PFSK-1 (cell line): ENCODE results near the gene CYB5B.

Source experiments
- FOXP2 ChIP-seq: optimal IDR thresholded peaks from 2 replicates; pipeline ENCODE3; 2011; ENCODE audit warnings: borderline replicate concordance, control low read depth, inconsistent platforms; ENCODE audit not compliant: insufficient read depth; ENCODE audit errors: extremely low read length, extremely low read depth
- POLR2AphosphoS5 ChIP-seq: IDR thresholded peaks from 2 replicates; pipeline ENCODE4 v1.6.1; 2012; ENCODE audit warnings: low read depth, mild to moderate bottlenecking, control low read depth, low read length, moderate library complexity
- SIN3A ChIP-seq: IDR thresholded peaks from 2 replicates; pipeline ENCODE4 v1.6.1; 2012; ENCODE audit warnings: mild to moderate bottlenecking, low read length, moderate library complexity, borderline replicate concordance; ENCODE audit not compliant: insufficient read depth
- TAF1 ChIP-seq: IDR thresholded peaks from 2 replicates; pipeline ENCODE4 v1.6.1; 2012; ENCODE audit warnings: low read length, control low read depth, borderline replicate concordance; ENCODE audit not compliant: insufficient read depth
- TF ChIP-seq, protein P1 (sequence below), 2 experiments: IDR thresholded peaks; 2 replicates each; pipeline versions ENCODE4 v1.6.1 to v1.8.0; 2011 to 2012; ENCODE audit warnings: low read depth in 2 of 2, low read length in 2 of 2, control low read depth in 1 of 2, inconsistent platforms in 1 of 2, mild to moderate bottlenecking in 1 of 2, moderate library complexity in 1 of 2; ENCODE audit not compliant: insufficient read depth in 1 of 2

Gene CYB5B

DNA sequence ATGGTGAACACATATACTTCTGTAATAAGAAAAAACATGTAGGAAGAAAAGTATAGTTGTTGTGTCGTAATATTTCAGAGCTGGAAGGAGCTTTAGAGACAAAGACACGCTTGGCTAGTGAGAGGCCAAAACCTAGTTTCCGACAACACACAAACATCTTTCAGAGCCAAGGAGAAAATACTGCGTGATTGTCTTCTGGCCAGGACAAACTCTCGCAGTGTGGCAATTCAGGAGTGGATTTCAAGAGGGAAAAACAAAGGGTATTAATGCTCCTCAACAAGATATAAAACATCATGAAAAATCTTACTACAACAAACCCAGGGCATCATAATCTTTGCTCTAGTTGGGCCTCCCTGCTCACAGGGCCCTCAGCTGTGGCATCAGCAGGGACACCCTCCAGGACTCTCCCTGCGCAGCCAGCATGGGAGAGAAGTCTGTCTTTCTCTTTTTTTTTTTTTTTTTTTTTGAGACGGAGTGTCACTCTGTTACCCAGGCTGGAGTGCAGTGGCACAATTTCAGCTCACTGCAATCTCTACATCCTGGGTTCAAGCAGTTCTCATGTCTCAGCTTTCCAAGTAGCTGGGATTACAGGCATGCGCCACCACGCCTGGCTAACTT lies 66.4 kb downstream of the CYB5B start:
- TF ChIP-seq POLR2AphosphoS5 (no peak), TAF1 (no peak), FOXP2 (no peak), SIN3A (no peak)
- TF ChIP-seq, protein P1, sequence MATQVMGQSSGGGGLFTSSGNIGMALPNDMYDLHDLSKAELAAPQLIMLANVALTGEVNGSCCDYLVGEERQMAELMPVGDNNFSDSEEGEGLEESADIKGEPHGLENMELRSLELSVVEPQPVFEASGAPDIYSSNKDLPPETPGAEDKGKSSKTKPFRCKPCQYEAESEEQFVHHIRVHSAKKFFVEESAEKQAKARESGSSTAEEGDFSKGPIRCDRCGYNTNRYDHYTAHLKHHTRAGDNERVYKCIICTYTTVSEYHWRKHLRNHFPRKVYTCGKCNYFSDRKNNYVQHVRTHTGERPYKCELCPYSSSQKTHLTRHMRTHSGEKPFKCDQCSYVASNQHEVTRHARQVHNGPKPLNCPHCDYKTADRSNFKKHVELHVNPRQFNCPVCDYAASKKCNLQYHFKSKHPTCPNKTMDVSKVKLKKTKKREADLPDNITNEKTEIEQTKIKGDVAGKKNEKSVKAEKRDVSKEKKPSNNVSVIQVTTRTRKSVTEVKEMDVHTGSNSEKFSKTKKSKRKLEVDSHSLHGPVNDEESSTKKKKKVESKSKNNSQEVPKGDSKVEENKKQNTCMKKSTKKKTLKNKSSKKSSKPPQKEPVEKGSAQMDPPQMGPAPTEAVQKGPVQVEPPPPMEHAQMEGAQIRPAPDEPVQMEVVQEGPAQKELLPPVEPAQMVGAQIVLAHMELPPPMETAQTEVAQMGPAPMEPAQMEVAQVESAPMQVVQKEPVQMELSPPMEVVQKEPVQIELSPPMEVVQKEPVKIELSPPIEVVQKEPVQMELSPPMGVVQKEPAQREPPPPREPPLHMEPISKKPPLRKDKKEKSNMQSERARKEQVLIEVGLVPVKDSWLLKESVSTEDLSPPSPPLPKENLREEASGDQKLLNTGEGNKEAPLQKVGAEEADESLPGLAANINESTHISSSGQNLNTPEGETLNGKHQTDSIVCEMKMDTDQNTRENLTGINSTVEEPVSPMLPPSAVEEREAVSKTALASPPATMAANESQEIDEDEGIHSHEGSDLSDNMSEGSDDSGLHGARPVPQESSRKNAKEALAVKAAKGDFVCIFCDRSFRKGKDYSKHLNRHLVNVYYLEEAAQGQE (IDR thresholded peaks at IDR 0.05; ENCODE audit: insufficient read depth in 1 of 2, low read depth in 2 of 2, low read length in 2 of 2): no peak

DNA sequence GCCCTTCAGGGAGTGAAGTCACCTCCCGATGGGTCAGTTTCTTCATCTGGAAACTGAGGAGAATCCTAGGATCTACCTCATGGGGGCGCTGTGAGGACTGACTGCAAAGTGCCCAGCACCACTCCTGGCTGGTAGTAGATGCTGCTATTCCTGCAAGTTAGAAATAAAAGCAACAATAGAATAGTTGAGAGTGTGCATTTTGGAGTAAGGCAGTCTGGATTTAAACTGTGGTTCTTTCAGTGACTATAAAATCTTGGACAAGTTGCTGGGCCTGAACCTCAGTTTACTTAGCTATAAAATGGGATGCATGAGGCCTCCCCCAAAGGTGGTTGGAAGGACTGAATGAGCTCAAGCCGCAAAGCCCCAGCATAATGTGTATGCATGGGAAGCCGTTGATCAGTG lies 70.6 kb downstream of the CYB5B start:
- TF ChIP-seq, protein P1 (IDR thresholded peaks at IDR 0.05; ENCODE audit: insufficient read depth in 1 of 2, low read depth in 2 of 2, low read length in 2 of 2): no peak
- no peak for TF ChIP-seq POLR2AphosphoS5
- no peak for TF ChIP-seq TAF1
- TF ChIP-seq FOXP2: no peak
- no peak for TF ChIP-seq SIN3A

DNA sequence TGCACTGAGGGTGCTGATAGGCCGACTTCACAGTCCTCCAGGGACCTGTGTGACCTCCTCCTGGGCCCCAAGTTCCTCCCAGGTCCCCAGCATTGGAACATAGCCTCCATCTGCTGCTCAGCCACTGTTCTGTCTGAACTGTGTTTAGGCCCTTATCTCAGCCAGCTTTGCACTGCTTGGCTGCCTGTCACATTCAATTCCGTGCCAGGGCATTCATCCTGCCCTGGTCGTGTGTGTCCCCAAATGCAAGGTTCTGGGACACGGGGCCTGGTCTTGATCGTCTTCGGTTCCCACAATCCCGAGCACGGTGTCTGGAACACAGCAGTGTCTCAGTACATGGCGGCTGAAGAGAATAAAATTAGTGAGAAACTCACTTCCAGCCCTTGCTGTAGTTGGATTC lies 71.4 kb downstream of the CYB5B start:
- TF ChIP-seq TAF1 (no peak), SIN3A (no peak), FOXP2 (no peak), POLR2AphosphoS5 (no peak)
- TF ChIP-seq, protein P1 (IDR thresholded peaks at IDR 0.05; ENCODE audit: insufficient read depth in 1 of 2, low read depth in 2 of 2, low read length in 2 of 2): no peak

DNA sequence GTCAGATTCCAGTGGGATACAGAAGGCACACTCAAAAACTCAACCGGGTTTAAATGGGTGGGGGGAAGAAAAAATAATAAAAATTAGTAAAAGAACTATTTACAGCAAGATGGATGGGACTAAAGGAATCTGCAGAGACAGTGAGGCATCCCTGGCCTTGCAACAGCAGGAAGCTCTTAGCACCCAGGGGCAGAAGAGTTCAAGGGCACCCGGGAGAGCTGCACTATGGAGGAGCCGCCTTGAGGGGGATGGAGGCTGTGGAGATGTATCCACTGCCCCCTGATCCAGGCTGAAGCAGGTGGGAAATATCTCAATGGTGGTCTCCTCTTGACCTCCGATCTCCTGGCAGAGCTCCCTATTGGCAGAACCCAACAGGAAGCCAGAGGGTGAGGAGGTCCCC lies 72.0 kb downstream of the CYB5B start:
- no peak for TF ChIP-seq FOXP2
- TF ChIP-seq SIN3A: no peak
- TF ChIP-seq TAF1: no peak
- TF ChIP-seq POLR2AphosphoS5: no peak
- TF ChIP-seq, protein P1 (IDR thresholded peaks at IDR 0.05; ENCODE audit: insufficient read depth in 1 of 2, low read depth in 2 of 2, low read length in 2 of 2): no peak

DNA sequence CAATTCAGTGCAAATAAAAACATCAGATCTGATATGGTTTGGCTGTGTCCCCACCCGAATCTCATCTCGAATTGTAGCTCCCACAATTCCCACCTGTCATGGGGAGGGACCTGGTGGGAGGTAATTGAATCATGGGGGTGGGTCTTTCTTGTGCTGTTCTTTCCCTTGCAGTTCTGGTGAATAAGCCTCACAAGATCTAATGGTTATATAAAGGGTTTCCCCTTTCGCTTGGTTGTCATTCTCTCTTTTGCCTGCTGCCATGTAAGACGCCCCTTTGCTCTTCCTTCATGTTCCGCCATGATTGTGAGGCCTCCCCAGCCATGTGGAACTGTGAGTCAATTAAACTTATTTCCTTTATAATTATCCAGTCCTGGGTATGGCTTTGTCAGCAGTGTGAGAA lies 72.5 kb downstream of the CYB5B start:
- TF ChIP-seq, protein P1 (IDR thresholded peaks at IDR 0.05; ENCODE audit: insufficient read depth in 1 of 2, low read depth in 2 of 2, low read length in 2 of 2): no peak
- TF ChIP-seq TAF1 (no peak), POLR2AphosphoS5 (no peak), FOXP2 (no peak), SIN3A (no peak)
